Lung (tissue), 12 donors: ENCODE data around the gene UBE2N. TPM values are rescaled to one million over a fixed set of nuclear protein-coding genes. Genes with fewer than 3 reads are reported as not detected.

Source experiments
- ATAC-seq: fragments of 200-7000 bp; cut with Tn5 transposase; one replicate; pipeline ENCODE4 v1.9.1; 2020; ENCODE audit warnings: moderate number of reproducible peaks; ENCODE audit not compliant: insufficient read depth, low FRiP score
- DNase-seq, 3 donors: peaks; one replicate each; pipeline ENCODE4 v3.0.0-alpha.2; 2013 to 2017
- H3K27ac ChIP-seq, 2 donors: one replicate each; pipeline ENCODE4 v1.5.1; 2013; ENCODE audit warnings: mild to moderate bottlenecking in 2 of 2, moderate library complexity in 2 of 2, control low read depth in 1 of 2, inconsistent platforms in 1 of 2, low read depth in 1 of 2, low read length in 1 of 2
- H3K27me3 ChIP-seq, 3 donors: one replicate each; pipeline ENCODE4 v1.5.1; 2013; ENCODE audit warnings: low read length in 2 of 3; ENCODE audit not compliant: control insufficient read depth in 3 of 3, insufficient read depth in 3 of 3
- H3K36me3 ChIP-seq, 4 donors: one replicate each; pipeline ENCODE4 v1.5.1; 2013; ENCODE audit warnings: low read length in 4 of 4, mild to moderate bottlenecking in 1 of 4, moderate library complexity in 1 of 4; ENCODE audit not compliant: control insufficient read depth in 4 of 4, insufficient read depth in 4 of 4
- H3K4me1 ChIP-seq, 5 donors: one replicate each; pipeline ENCODE4 v1.5.1; 2013; ENCODE audit warnings: low read length in 5 of 5, mild to moderate bottlenecking in 2 of 5, moderate library complexity in 1 of 5; ENCODE audit not compliant: control insufficient read depth in 5 of 5, insufficient read depth in 5 of 5
- H3K4me3 ChIP-seq: one replicate; pipeline ENCODE4 v1.5.1; 2013; ENCODE audit warnings: mild to moderate bottlenecking, control low read depth, moderate library complexity
- H3K9ac ChIP-seq, 2 donors: one replicate each; pipeline ENCODE4 v1.5.1; 2013; ENCODE audit warnings: low read length in 2 of 2, control low read depth in 1 of 2; ENCODE audit not compliant: insufficient read depth in 1 of 2
- H3K9me3 ChIP-seq, 4 donors: one replicate each; pipeline ENCODE4 v1.5.1; 2013; ENCODE audit warnings: low read length in 3 of 4, mild to moderate bottlenecking in 1 of 4, moderate library complexity in 1 of 4; ENCODE audit not compliant: control insufficient read depth in 4 of 4, insufficient read depth in 3 of 4
- WGBS, 2 donors: extraction: QIAGEN DNeasy Blood & Tissue Kit; methylation state at CpG; one replicate each; pipeline ENCODE4 v1.1.7; 2013; 5-methylcytosine and 5-hydroxymethylcytosine counted together
- polyA plus RNA-seq, 2 donors: library from polyadenylated mRNA; stranded (reverse); fragments of 200-250 nt; gene quantifications; one replicate each; pipeline ENCODE4 v1.2.1, GENCODE V29; 2013
- total RNA-seq, 2 donors: library from RNA; depleted of rRNA in 1 of 2; stranded (reverse); fragments of >200 nt in 1 of 2; gene quantifications; one replicate each; pipeline ENCODE4 v1.2.1, GENCODE V29; 2014 to 2021
- TF ChIP-seq, protein P1 (sequence below): IDR thresholded peaks from 2 replicates; pipeline ENCODE4 v1.5.1; 2012; ENCODE audit warnings: mild to moderate bottlenecking; ENCODE audit errors: control extremely low read depth, extremely low read depth
- donor health status: control.
- donor health status: control.
- donor health status: Bipolar disorder and iron deficiency.
- donor health status: healthy.
- donor health status: DM: yes; HTN: yes; CAD: no.

The UBE2N gene
- total and polyA plus RNA-seq, 4 donors = 65.1 to 89.4 (median 79.8) TPM

- DNase-seq (no peak), ATAC-seq (no peak)
- peaks cover 0 to 5% (median 0%) of the 10 kb centered on the region in 5 donors for H3K4me1 ChIP-seq
- H3K36me3 ChIP-seq = no peaks in the 10 kb centered on the region
- H3K27me3 ChIP-seq = no peaks in the 10 kb centered on the region
- no peaks in the 10 kb centered on the region for H3K9me3 ChIP-seq
- H3K4me3 ChIP-seq = no peak overlapping the region
- WGBS, 2 donors = 97 to 99% methylated on average over 6 of the region's 6 CpGs
- H3K9ac ChIP-seq = no peak overlapping the region
- H3K27ac ChIP-seq = no peak overlapping the region
- TF ChIP-seq, protein P1, sequence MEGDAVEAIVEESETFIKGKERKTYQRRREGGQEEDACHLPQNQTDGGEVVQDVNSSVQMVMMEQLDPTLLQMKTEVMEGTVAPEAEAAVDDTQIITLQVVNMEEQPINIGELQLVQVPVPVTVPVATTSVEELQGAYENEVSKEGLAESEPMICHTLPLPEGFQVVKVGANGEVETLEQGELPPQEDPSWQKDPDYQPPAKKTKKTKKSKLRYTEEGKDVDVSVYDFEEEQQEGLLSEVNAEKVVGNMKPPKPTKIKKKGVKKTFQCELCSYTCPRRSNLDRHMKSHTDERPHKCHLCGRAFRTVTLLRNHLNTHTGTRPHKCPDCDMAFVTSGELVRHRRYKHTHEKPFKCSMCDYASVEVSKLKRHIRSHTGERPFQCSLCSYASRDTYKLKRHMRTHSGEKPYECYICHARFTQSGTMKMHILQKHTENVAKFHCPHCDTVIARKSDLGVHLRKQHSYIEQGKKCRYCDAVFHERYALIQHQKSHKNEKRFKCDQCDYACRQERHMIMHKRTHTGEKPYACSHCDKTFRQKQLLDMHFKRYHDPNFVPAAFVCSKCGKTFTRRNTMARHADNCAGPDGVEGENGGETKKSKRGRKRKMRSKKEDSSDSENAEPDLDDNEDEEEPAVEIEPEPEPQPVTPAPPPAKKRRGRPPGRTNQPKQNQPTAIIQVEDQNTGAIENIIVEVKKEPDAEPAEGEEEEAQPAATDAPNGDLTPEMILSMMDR = no peak
These were observed 70.8 kb downstream of the UBE2N start for GRCh38 chr12:93370947-93371346.

DNA sequence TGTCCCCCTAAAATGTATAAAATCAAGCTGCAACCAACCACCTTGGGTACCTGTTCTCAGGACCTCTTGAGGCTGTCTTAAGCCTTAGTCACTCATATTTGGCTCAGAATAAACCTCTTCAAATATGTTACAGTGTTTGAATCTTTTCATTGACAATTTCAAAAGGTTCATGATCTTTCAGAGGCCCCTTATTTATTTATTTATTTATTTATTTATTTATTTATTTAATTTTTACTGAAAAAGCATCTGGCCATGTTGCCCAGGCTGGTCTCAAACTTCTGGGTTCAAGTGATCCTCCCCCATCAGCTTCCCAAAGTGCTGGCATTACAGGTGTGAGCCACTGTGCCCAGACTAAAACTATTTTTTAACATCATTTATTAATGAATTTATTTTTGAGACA lies 72.2 kb downstream of the UBE2N start:
- no peak overlapping the region for H3K27ac ChIP-seq
- H3K9ac ChIP-seq = no peak overlapping the region
- H3K9me3 ChIP-seq = no peaks in the 10 kb centered on the region
- DNase-seq (no peak), ATAC-seq (no peak)
- TF ChIP-seq, protein P1 = no peak
- peaks cover 0 to 2% (median 0%) of the 10 kb centered on the region in 5 donors for H3K4me1 ChIP-seq
- no peaks in the 10 kb centered on the region for H3K27me3 ChIP-seq
- H3K36me3 ChIP-seq = no peaks in the 10 kb centered on the region
- no peak overlapping the region for H3K4me3 ChIP-seq

DNA sequence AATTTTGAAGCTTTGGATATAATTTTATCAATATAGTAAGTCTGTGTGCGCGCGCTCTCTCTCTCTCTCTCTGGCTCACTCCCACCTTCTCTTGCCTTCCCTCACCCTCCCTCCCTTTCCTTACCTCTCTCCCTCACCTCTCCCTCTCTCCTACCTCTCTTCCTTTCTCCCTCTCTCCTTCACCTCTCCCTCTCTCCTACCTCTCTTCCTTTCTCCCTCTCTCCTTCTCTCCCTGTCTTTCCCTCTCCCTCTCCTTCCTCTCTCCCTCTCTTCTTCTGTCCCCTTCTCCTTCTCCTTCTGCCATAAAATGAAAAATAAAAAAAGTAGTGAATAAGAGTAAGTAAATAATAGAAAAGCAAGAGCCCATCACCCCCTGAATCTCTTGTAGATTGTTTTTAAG lies 73.0 kb downstream of the UBE2N start:
- Histone ChIP-seq H3K27me3 (no peaks in the 10 kb centered on the region), H3K9ac (no peak overlapping the region), H3K4me3 (no peak overlapping the region), H3K4me1 (peaks cover 0 to 5% (median 0%) of the 10 kb centered on the region in 5 donors), H3K27ac (no peak overlapping the region), H3K9me3 (no peaks in the 10 kb centered on the region), H3K36me3 (no peaks in the 10 kb centered on the region)
- TF ChIP-seq, protein P1 = no peak
- no peak for ATAC-seq
- WGBS, 2 donors = 98 to 99% methylated on average over 3 of the region's 3 CpGs
- no peak for DNase-seq

DNA sequence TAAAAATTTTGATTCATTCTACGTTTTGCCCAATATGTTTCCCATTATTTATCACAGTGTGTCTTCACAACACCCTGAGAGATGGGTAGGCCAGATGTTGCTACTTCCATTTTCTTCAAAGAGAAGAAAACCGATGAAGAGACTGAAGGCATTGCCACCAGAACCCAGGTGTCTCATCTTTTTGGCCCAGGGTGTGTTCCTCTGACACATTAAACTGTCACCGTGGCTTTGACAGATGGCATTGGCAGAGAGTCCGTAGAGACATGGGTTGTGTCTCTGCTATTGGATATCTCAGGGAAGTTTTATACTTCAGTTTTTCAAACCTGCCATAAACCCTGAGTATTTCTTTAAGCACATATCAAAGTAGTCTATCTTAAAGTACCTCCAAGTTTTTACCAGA lies 75.3 kb downstream of the UBE2N start:
- DNase-seq = no peak
- H3K4me1 ChIP-seq = peaks cover 0 to 14% (median 0%) of the 10 kb centered on the region in 5 donors
- H3K9ac ChIP-seq = no peak overlapping the region
- ATAC-seq = no peak
- 93% methylated on average over 4 of the region's 4 CpGs for WGBS, 2 donors
- H3K27ac ChIP-seq = no peak overlapping the region
- no peaks in the 10 kb centered on the region for H3K9me3 ChIP-seq
- TF ChIP-seq, protein P1 = no peak
- H3K27me3 ChIP-seq = no peaks in the 10 kb centered on the region
- no peak overlapping the region for H3K4me3 ChIP-seq
- no peaks in the 10 kb centered on the region for H3K36me3 ChIP-seq
